ENCODE results near the gene CGB8. TPM values are rescaled to one million over a fixed set of nuclear protein-coding genes. Genes with fewer than 3 reads are reported as not detected.
A peak's percentile ranks its signal among the peaks of the same experiment; 100 is the strongest.
"Not testable (repeated sequence)": the region's sequence is repeated elsewhere in the genome, so short reads cannot be mapped to it uniquely, and the experiment has no call there.

CGB8 gene
- total RNA-seq, 2 donors from 2014 or later, result not detected

DNA sequence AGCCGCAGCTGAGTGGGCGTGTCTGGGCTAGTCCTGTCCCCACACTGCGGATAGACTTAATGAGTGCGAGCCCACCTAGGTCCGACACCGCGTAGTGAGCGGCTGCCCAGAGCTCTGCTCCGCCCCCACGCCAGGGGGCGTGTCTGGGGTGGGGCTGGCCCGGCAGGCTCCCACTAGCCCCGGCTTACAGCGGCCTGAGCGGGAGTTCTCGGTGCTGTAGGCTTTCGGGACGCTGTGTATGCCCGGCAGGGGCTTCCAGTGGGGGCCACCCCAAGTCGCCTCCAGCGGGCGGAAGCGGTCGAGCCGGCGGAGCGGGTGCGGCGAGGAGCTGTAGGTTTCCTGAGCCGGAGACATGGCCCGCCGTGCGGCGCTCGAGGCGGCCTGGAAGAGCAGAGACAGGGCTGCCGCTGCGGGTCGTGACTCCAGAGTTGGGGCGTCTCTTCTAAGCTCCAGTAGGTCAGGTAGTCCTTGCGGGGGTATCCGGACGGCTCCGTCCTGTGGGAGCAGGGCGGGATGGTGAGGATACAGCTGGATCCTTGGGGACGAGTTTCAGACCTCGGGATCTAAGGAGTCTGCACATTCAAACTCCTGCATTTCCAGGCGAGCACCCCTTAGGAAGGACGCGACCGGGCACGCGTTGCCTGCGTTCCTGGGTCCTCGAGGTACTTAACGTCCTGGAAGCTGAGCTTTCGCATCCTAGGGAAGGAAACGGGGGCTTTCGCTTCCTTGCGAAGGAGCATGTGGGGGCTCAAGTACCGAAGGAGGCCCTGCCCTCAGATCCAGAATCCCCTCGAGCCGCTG lies 7.4 kb upstream of the CGB8 start:
- Histone ChIP-seq H3K27me3 (replicated peaks; ENCODE audit: insufficient read depth) (no peaks in the 10 kb centered on the region), H3K36me3 (no peaks in the 10 kb centered on the region), H3K4me1 (replicated peaks) (peaks cover 7% of the 10 kb centered on the region), H3K27ac (no peak overlapping the region), H3K9me3 (no peaks in the 10 kb centered on the region), H3K4me3 (peak overlapping the region; percentile 31 to 35)
- WGBS, result 3% methylated on average over 61 of the region's 63 CpGs
- intact Hi-C loops (cut with DNase I), result no loop called here
- TF ChIP-seq POLR2AphosphoS5 (IDR thresholded peaks at IDR 0.05) (peak; percentile 63), POLR2A (IDR thresholded peaks at IDR 0.05) (peak; percentile 74)
- TF ChIP-seq, protein P1, sequence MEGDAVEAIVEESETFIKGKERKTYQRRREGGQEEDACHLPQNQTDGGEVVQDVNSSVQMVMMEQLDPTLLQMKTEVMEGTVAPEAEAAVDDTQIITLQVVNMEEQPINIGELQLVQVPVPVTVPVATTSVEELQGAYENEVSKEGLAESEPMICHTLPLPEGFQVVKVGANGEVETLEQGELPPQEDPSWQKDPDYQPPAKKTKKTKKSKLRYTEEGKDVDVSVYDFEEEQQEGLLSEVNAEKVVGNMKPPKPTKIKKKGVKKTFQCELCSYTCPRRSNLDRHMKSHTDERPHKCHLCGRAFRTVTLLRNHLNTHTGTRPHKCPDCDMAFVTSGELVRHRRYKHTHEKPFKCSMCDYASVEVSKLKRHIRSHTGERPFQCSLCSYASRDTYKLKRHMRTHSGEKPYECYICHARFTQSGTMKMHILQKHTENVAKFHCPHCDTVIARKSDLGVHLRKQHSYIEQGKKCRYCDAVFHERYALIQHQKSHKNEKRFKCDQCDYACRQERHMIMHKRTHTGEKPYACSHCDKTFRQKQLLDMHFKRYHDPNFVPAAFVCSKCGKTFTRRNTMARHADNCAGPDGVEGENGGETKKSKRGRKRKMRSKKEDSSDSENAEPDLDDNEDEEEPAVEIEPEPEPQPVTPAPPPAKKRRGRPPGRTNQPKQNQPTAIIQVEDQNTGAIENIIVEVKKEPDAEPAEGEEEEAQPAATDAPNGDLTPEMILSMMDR (IDR thresholded peaks at IDR 0.05), result peak in 3 of 4 experiments; percentile 34 to 58 (median 46)
- peak; percentile 51 for DNase-seq (ENCODE audit: low spot score)

DNA sequence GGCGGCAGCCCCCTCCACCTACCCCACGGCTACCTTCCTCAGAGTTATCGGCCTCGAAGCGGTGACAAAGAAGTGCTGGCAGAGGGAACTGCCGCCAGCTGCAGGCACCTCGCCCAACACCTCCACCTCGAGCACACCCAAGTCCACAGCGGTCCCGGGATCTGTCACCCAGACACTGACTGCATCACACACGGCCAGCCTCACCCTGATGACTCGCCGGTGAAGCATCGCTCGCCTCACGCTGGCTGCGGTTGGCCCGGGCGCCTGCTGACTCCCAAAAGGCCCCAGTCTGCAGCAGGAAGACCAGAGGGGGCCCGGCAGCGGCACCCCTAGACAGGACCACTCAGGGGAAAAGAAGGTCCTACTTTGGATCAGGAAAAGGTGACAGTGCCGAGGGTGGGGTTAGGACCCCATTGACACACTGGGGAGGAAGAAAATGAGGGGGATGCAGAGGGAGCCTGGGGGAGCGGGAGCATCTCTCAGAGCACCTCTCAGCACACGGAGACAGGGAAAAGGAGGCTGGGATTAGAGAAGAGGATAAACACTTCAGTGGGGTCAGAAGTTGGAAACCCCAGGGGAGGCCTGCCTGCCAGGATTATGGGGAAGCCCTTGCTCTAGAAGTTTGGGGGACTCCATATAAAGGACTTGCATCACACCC lies 1.6 kb upstream of the CGB8 start:
- H3K9me3 ChIP-seq; H3K27me3 ChIP-seq (replicated peaks; ENCODE audit: insufficient read depth); H3K4me1 ChIP-seq (replicated peaks); H3K4me3 ChIP-seq; H3K36me3 ChIP-seq; H3K27ac ChIP-seq; DNase-seq (ENCODE audit: low spot score); intact Hi-C loops (cut with DNase I): not testable (repeated sequence)
- 77% methylated on average over 20 of the region's 24 CpGs for WGBS

DNA sequence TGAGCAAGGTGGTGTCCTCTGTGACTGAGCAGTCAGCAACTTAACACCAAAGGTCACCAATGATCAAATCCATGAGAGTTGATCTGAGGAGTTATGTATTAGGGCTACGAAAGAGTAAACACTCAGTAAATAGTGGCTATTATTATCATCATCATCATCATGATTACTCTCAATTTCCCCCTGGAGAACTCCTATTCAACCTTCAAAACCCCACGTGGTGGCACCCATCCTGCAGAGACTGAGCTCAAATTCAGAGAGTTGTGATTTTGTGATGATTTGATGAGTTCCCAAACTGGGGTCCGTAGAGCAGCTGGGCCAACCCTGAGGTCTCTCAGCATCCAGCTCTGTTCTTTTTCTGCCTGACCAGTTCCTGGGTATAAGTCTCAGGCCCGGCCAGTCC lies 923 bp upstream of the CGB8 start:
- H3K4me1 ChIP-seq (replicated peaks); H3K27ac ChIP-seq; DNase-seq (ENCODE audit: low spot score); H3K36me3 ChIP-seq; H3K4me3 ChIP-seq; H3K9me3 ChIP-seq; H3K27me3 ChIP-seq (replicated peaks; ENCODE audit: insufficient read depth); intact Hi-C loops (cut with DNase I): not testable (repeated sequence)
- WGBS, result 90% methylated on average over 3 of the region's 4 CpGs

DNA sequence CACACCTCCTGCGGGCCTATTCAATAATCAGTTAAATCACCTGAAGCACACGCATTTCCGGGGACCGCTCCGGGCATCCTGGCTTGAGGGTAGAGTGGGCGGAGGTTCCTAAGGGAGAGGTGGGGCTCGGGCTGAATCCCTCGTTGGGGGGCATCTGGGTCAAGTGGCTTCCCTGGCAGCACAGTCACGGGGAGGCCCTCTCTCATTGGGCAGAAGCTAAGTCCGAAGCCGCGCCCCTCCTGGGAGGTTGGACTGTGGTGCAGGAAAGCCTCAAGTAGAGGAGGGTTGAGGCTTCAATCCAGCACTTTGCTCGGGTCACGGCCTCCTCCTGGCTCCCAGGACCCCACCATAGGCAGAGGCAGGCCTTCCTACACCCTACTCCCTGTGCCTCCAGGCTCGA lies 5.4 kb downstream of the CGB8 start, which contains the start of gene CGB5:
CGB5 (plus strand) TSS at position 301 of the 400 bp plus-strand sequence. CDS start 362 bp downstream, outside the sequence.
- intact Hi-C loops (cut with DNase I); H3K27me3 ChIP-seq (replicated peaks; ENCODE audit: insufficient read depth); H3K27ac ChIP-seq; H3K9me3 ChIP-seq; DNase-seq (ENCODE audit: low spot score); H3K4me3 ChIP-seq; H3K4me1 ChIP-seq (replicated peaks); H3K36me3 ChIP-seq: not testable (repeated sequence)
- WGBS, result 77% methylated on average over 15 of the region's 15 CpGs

DNA sequence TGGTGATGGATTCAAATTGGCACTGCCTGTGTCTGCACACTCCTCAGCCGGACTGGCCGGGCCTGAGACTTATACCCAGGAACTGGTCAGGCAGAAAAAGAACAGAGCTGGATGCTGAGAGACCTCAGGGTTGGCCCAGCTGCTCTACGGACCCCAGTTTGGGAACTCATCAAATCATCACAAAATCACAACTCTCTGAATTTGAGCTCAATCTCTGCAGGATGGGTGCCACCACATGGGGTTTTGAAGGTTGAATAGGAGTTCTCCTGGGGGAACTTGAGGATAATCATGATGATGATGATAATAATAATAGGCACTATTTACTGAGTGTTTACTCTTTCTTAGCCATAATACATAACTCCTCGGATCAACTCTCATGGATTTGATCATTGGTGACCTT lies 6.2 kb downstream of the CGB8 start:
- WGBS, result 80% methylated on average over 4 of the region's 4 CpGs

DNA sequence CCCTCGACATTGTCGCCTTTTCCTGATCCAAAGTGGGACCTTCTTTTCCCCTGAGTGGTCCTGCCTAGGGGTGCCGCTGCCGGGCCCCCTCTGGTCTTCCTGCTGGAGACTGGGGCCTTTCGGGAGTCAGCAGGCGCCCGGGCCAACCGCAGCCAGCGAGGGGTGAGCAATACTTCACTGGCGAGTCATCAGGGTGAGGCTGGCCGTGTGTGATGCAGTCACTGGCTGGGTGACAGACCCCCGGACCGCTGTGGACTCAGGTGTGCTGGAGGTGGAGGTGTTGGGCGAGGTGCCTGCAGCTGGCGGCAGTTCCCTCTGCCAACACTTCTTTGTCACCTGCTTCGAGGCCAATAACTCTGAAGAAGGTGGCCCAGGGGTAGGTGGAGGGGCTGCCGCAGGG lies 6.7 kb downstream of the CGB8 start:
- H3K27me3 ChIP-seq (replicated peaks; ENCODE audit: insufficient read depth), result no peaks in the 10 kb centered on the region
- no peak overlapping the region for H3K4me3 ChIP-seq
- 65% methylated on average over 17 of the region's 17 CpGs for WGBS
- H3K36me3 ChIP-seq, result no peaks in the 10 kb centered on the region
- intact Hi-C loops (cut with DNase I), result no loop called here
- H3K9me3 ChIP-seq, result no peaks in the 10 kb centered on the region
- no peaks in the 10 kb centered on the region for H3K4me1 ChIP-seq (replicated peaks)
- no peak for DNase-seq (ENCODE audit: low spot score)
- no peak for TF ChIP-seq POLR2AphosphoS5 (IDR thresholded peaks at IDR 0.05)
- TF ChIP-seq, protein P1 (IDR thresholded peaks at IDR 0.05), result no peak
- no peak for TF ChIP-seq POLR2A (IDR thresholded peaks at IDR 0.05)
- no peak overlapping the region for H3K27ac ChIP-seq

More for the DNA sequence above, 6.2 kb downstream of the CGB8 start:
- H3K36me3 ChIP-seq; H3K9me3 ChIP-seq; H3K27ac ChIP-seq; intact Hi-C loops (cut with DNase I); H3K27me3 ChIP-seq (replicated peaks; ENCODE audit: insufficient read depth); H3K4me1 ChIP-seq (replicated peaks); DNase-seq (ENCODE audit: low spot score); H3K4me3 ChIP-seq: not testable (repeated sequence)

DNA sequence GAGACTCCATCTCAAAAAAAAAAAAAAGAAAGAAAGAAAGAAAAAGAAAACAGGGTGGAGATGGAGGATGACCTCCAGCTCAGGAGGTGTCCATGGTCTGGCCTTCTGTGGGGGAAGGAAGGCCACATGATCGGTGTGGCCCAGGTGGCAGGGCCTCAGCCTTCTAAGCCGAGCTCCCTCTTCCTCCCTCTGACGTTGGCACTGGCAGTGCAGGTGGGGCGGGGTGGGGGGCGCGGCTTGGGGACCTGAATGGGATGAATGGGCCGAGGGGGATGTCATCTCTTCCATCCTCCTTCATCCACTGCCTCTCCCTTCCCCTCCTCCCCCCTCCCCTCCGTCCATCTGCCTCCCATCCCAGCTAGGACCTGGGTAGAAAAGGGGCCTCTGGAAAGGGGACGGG lies 9.2 kb downstream of the CGB8 start:
- H3K27ac ChIP-seq; H3K9me3 ChIP-seq; H3K36me3 ChIP-seq; H3K4me3 ChIP-seq; DNase-seq (ENCODE audit: low spot score); H3K27me3 ChIP-seq (replicated peaks; ENCODE audit: insufficient read depth); H3K4me1 ChIP-seq (replicated peaks); intact Hi-C loops (cut with DNase I): not testable (repeated sequence)
- WGBS, result 64% methylated on average over 9 of the region's 9 CpGs

DNA sequence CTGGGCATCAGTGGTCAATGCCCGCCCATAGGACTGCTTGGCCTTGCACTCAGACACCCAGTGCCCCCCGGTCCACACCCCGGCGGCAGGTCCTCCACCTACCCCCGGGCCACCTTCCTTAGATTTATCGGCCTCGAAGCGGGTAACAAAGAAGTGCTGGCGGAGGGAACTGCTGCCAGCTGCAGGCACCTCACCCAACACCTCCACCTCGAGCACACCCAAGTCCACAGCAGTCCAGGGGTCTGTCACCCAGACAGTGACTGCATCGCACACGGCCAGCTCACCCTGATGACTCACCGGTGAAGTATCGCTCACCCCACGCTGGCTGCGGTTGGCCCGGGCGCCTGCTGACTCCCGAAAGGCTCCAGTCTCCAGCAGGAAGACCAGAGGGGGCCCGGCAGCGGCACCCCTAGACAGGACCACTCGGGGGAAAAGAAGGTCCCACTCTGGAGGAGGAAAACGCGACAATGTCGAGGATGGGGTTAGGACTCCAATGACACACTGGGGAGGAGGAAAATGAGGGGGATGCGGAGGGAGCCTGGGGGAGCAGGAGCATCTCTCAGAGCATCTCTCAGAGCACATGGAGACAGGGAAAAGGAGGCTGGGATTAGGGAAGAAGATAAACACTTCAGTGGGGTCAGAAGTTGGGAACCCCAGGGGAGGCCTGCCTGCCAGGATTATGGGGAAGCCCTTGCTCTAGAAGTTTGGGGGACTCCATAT lies 10.2 kb downstream of the CGB8 start:
- H3K9me3 ChIP-seq; H3K36me3 ChIP-seq; intact Hi-C loops (cut with DNase I); H3K4me3 ChIP-seq; H3K27me3 ChIP-seq (replicated peaks; ENCODE audit: insufficient read depth); H3K4me1 ChIP-seq (replicated peaks); H3K27ac ChIP-seq; DNase-seq (ENCODE audit: low spot score): not testable (repeated sequence)
- 81% methylated on average over 26 of the region's 26 CpGs for WGBS

DNA sequence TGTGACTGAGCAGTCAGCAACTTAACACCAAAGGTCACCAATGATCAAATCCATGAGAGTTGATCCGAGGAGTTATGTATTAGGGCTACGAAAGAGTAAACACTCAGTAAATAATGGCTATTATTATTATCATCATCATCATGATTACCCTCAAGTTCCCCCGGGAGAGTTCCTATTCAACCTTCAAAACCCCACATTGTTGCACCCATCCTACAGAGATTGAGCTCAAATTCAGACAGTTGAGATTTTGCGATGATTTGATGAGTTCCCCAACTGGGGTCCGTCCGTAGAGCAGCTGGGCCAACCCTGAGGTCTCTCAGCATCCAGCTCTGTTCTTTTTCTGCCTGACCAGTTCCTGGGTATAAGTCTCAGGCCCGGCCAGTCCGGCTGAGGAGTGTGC lies 10.8 kb downstream of the CGB8 start:
- 89% methylated on average over 8 of the region's 8 CpGs for WGBS
- DNase-seq (ENCODE audit: low spot score); H3K9me3 ChIP-seq; intact Hi-C loops (cut with DNase I); H3K36me3 ChIP-seq; H3K27me3 ChIP-seq (replicated peaks; ENCODE audit: insufficient read depth); H3K27ac ChIP-seq; H3K4me3 ChIP-seq; H3K4me1 ChIP-seq (replicated peaks): not testable (repeated sequence)
